SU-DHL-6 (cell line): Measurements from ENCODE around the gene LSM2.

ENCODE experiments used
- H2AFZ ChIP-seq: fragments of 200-600 bp; sonication (generic); 2 replicates; pipeline ENCODE4 v1.6.1; 2014; ENCODE audit warnings: low read depth, mild to moderate bottlenecking, moderate library complexity, mixed read lengths, antibody characterized with exemption, low read length; ENCODE audit not compliant: severe bottlenecking
- H3F3A ChIP-seq: fragments of 200-600 bp; shearing (Covaris generic); 2 replicates; pipeline ENCODE4 v1.6.0; 2016; ENCODE audit warnings: antibody characterized with exemption, mild to moderate bottlenecking; ENCODE audit not compliant: insufficient read depth
- H3K27ac ChIP-seq: fragments of 200-600 bp; sonication (generic); 2 replicates; pipeline ENCODE4 v1.5.1; 2016; ENCODE audit warnings: low read depth, mild to moderate bottlenecking, low read length, moderate library complexity, mixed read lengths
- H3K27me3 ChIP-seq: fragments of 200-600 bp; sonication (generic), shearing (Covaris generic); 2 replicates; pipeline ENCODE4 v1.6.0; 2014; ENCODE audit warnings: mild to moderate bottlenecking, low read length
- H3K36me3 ChIP-seq: fragments of 200-600 bp; sonication (generic); 2 replicates; pipeline ENCODE4 v1.6.1; 2014; ENCODE audit warnings: mild to moderate bottlenecking, low read length, mixed read lengths
- H3K4me2 ChIP-seq: fragments of 300-600, 200-600 bp; shearing (Covaris generic), sonication (generic); 2 replicates; pipeline ENCODE4 v1.6.0; 2014; ENCODE audit warnings: low read length, low read depth, mild to moderate bottlenecking; ENCODE audit not compliant: poor library complexity, severe bottlenecking
- H3K4me3 ChIP-seq: fragments of 200-600 bp; sonication (generic); 2 replicates; pipeline ENCODE4 v1.5.1; 2014; ENCODE audit warnings: antibody characterized with exemption, low read length, mild to moderate bottlenecking, mixed read lengths; ENCODE audit not compliant: insufficient read depth, poor library complexity, severe bottlenecking
- H3K79me2 ChIP-seq: fragments of 200-600 bp; sonication (generic); 2 replicates; pipeline ENCODE4 v1.6.1; 2014; ENCODE audit warnings: mild to moderate bottlenecking, low read length, moderate library complexity; ENCODE audit not compliant: insufficient read depth
- H3K9ac ChIP-seq: fragments of 200-600 bp; sonication (generic); 2 replicates; pipeline ENCODE4 v1.7.0; 2014; ENCODE audit warnings: mild to moderate bottlenecking, low read length
- H3K9me2 ChIP-seq: fragments of 200-600 bp; sonication (generic); replicated peaks from 2 replicates; pipeline ENCODE4 v1.6.1; 2014; ENCODE audit warnings: low read length; ENCODE audit not compliant: insufficient read depth
- H3K9me3 ChIP-seq: fragments of 200-600 bp; sonication (generic); 2 replicates; pipeline ENCODE4 v1.6.1; 2014; ENCODE audit warnings: low read length, mixed read lengths; ENCODE audit not compliant: insufficient read depth
- H4K20me1 ChIP-seq: fragments of 200-600 bp; sonication (generic); 2 replicates; pipeline ENCODE4 v1.6.1; 2014; ENCODE audit warnings: low read depth, mild to moderate bottlenecking, antibody characterized with exemption, low read length, moderate library complexity, mixed read lengths
- EZH2phosphoT487 ChIP-seq: fragments of 200-600 bp; sonication (generic), shearing (Covaris generic); conservative IDR thresholded peaks from 2 replicates; pipeline ENCODE4 v1.6.1; 2018; ENCODE audit warnings: mild to moderate bottlenecking, antibody characterized with exemption, low read length, moderate library complexity, mixed read lengths
- TF ChIP-seq, protein P1 (sequence below): fragments of 200-600 bp; sonication (generic); IDR thresholded peaks from one replicate; pipeline ENCODE4 v1.5.1; 2017; ENCODE audit warnings: antibody characterized with exemption, mild to moderate bottlenecking, low read length, moderate library complexity; ENCODE audit not compliant: insufficient read depth, poor library complexity, severe bottlenecking

Gene LSM2

DNA sequence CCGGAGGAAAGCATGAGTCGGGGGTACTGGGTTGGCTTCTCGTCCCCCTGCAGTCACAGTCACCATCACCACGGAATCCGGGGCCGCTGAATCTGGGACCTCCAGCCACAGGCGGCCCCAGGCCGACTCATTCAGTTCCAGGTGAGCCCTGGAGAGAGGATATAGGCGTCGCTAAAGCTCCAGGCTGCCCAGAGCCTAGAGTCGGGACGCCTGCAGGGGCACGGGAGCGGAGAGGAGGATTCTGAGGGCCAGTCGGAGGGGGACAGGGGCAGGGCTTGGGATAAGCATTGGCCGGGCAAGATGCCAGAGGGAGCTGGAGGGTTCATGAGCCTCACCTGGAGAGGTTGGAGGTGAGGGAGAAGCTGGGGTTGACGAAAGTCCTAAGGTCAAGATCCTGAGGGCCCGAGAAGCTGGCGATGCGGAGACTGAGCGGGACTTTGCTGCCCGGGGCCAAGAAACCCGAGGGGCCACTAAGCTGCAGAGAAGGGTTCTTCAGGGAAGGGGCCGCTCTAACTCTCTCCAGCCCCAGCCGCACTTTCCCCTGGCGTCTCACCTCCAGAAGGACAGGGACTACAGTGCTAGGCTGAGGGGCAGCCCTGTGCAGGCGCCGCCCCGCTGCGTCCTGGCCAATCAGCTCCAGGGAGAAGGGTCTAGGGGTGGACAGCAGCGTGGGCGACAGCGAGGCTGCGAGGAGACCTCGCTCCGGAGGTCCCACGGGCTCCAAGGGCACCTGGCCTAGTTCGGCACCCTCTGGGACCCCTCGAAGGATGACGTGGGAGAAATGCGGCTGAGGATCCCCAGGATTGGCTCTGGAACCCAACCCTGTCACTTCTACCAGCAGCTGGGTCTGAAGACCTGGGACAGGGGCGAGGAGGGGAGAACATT is 40.6 kb downstream of the LSM2 start:
- TF ChIP-seq EZH2phosphoT487: no peak
- Histone ChIP-seq H3K4me3 (no peak overlapping the region), H4K20me1 (no peaks in the 10 kb centered on the region), H3K9me2 (no peaks in the 10 kb centered on the region), H3K79me2 (no peaks in the 10 kb centered on the region), H3K9ac (no peak overlapping the region), H3K4me2 (no peak overlapping the region), H3K27me3 (no peaks in the 10 kb centered on the region), H3F3A (peaks cover 8% of the 10 kb centered on the region), H3K27ac (no peak overlapping the region), H3K36me3 (peaks cover 6% of the 10 kb centered on the region; the same call in 1 of the 2 replicates), H2AFZ (no peak overlapping the region), H3K9me3 (no peaks in the 10 kb centered on the region)

DNA sequence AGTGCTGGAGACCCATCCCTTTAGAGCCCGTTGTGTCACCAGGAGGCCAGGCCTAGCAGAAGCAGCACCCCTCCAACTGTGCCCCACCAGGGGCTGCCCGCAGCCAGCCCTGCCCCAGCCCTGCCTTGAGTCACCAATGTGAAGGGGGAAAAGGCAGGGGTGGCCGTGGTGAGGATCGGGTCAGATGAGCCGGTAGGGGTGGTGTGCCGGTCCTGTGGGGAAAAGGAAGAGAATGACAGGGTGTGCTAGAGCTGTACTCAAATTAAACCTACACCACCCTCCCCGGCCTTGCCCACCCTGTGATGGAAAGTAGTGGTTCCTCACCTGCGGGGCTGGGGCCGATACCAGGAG is 41.2 kb downstream of the LSM2 start:
- Histone ChIP-seq H3K4me3 (no peak overlapping the region), H3K36me3 (peaks cover 6% of the 10 kb centered on the region; the same call in 1 of the 2 replicates), H3K27me3 (no peaks in the 10 kb centered on the region), H3K27ac (no peak overlapping the region), H3K9me2 (no peaks in the 10 kb centered on the region), H3K9me3 (no peaks in the 10 kb centered on the region), H3K4me2 (no peak overlapping the region), H3K9ac (no peak overlapping the region), H4K20me1 (no peaks in the 10 kb centered on the region), H2AFZ (no peak overlapping the region), H3K79me2 (no peaks in the 10 kb centered on the region), H3F3A (peaks cover 8% of the 10 kb centered on the region)
- TF ChIP-seq EZH2phosphoT487: no peak
- TF ChIP-seq, protein P1, sequence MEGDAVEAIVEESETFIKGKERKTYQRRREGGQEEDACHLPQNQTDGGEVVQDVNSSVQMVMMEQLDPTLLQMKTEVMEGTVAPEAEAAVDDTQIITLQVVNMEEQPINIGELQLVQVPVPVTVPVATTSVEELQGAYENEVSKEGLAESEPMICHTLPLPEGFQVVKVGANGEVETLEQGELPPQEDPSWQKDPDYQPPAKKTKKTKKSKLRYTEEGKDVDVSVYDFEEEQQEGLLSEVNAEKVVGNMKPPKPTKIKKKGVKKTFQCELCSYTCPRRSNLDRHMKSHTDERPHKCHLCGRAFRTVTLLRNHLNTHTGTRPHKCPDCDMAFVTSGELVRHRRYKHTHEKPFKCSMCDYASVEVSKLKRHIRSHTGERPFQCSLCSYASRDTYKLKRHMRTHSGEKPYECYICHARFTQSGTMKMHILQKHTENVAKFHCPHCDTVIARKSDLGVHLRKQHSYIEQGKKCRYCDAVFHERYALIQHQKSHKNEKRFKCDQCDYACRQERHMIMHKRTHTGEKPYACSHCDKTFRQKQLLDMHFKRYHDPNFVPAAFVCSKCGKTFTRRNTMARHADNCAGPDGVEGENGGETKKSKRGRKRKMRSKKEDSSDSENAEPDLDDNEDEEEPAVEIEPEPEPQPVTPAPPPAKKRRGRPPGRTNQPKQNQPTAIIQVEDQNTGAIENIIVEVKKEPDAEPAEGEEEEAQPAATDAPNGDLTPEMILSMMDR: no peak

DNA sequence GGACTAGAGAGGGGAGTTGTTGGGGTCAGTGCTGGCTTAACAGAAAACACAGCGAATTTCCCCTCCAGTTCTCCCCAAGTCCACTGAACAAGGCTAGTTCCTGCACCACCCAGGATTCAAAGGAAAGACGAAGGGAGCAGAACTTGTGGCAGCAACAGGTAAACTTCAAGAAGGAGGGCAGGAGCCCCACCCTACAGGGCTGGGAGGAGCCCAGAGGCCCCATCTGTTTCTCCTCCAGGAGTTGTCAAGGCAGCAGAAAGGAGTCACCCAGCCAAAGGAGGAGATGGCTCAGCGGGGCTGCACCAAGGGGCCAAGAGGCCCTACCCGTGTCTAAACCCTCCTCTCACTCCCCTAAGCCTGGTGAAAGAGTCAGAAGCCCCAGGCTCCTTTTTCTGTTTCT is 42.6 kb downstream of the LSM2 start:
- no peaks in the 10 kb centered on the region for H3K27me3 ChIP-seq
- no peaks in the 10 kb centered on the region for H4K20me1 ChIP-seq
- H2AFZ ChIP-seq: no peak overlapping the region
- no peak overlapping the region for H3K27ac ChIP-seq
- no peaks in the 10 kb centered on the region for H3K9me2 ChIP-seq
- peaks cover 7% of the 10 kb centered on the region; the same call in 1 of the 2 replicates for H3K36me3 ChIP-seq
- H3K9ac ChIP-seq: no peak overlapping the region
- peaks cover 8% of the 10 kb centered on the region for H3F3A ChIP-seq
- no peaks in the 10 kb centered on the region for H3K9me3 ChIP-seq
- TF ChIP-seq, protein P1: no peak
- no peak for TF ChIP-seq EZH2phosphoT487
- no peaks in the 10 kb centered on the region for H3K79me2 ChIP-seq
- H3K4me3 ChIP-seq: no peak overlapping the region
- H3K4me2 ChIP-seq: no peak overlapping the region

DNA sequence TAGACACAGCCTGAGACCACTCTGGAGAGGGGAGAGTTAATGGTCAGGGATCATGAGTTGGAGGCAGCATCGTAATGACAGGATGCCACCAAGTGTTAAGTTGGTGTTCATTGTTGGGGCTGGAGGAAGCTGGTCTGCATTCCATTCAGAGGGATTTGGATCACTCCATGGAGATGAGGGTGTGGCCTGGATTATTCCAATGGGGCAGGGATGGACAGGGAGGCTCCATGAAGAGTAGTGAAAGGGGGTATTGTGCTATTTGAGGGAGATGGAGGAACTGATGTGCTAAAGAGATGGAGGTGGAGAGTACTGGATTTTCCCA is 43.2 kb downstream of the LSM2 start:
- Histone ChIP-seq H3K9me3 (no peaks in the 10 kb centered on the region), H3K9me2 (no peaks in the 10 kb centered on the region), H4K20me1 (no peaks in the 10 kb centered on the region), H3F3A (peaks cover 8% of the 10 kb centered on the region), H3K27ac (no peak overlapping the region), H3K4me3 (no peak overlapping the region), H2AFZ (no peak overlapping the region), H3K79me2 (no peaks in the 10 kb centered on the region), H3K27me3 (no peaks in the 10 kb centered on the region), H3K4me2 (no peak overlapping the region), H3K36me3 (peaks cover 8% of the 10 kb centered on the region; the same call in 1 of the 2 replicates), H3K9ac (no peak overlapping the region)
- TF ChIP-seq EZH2phosphoT487: no peak
- TF ChIP-seq, protein P1: no peak
